GM12878 (cell line): Measurements from ENCODE around the gene IMMP2L. TPM values are rescaled to one million over a fixed set of nuclear protein-coding genes. Genes with fewer than 3 reads are reported as not detected.

Experiments
- ATAC-seq: fragments of 200-7000 bp; cut with Tn5 transposase; 3 replicates; pipeline ENCODE4 v1.9.1; 2020; ENCODE audit warnings: mild to moderate bottlenecking, moderate library complexity
- BruUV-seq: library from RNA; stranded (reverse); fragments of 400-500 nt; replicated peaks from 2 replicates; lab custom pipeline; 2021; lab: Mats Ljungman, UMichigan
- CTCF ChIA-PET: fragments of 300-600 bp; sonication (Branson Sonifier 250); formaldehyde crosslinking; extraction: SDS; loops from one replicate; lab custom pipeline; 2021; ENCODE audit warnings: inconsistent platforms; lab: Yijun Ruan, JAX
- POLR2A ChIA-PET: fragments of 350-600 bp; formaldehyde crosslinking; extraction: SDS; loops from one replicate; lab custom pipeline; 2021; ENCODE audit warnings: inconsistent platforms; lab: Charles Lee
- RAD21 ChIA-PET: fragments of 300-600 bp; sonication (Branson Sonifier 250); formaldehyde crosslinking; loops from one replicate; lab custom pipeline; 2023; ENCODE audit warnings: antibody characterized with exemption; ENCODE audit not compliant: unreplicated experiment; lab: Charles Lee
- SMC1A ChIA-PET: fragments of 300-600 bp; sonication (Branson Sonifier 250); formaldehyde crosslinking; loops from one replicate; lab custom pipeline; 2023; ENCODE audit not compliant: unreplicated experiment, uncharacterized antibody; lab: Charles Lee
- DNase-seq: peaks from one replicate; pipeline ENCODE4 v3.0.0-alpha.2; 2011; ENCODE audit warnings: low read depth, low spot score
- FAIRE-seq: peaks from 3 replicates; lab custom pipeline; 2011; peaks lifted over from hg19 to GRCh38; lab: Jason Lieb, UNC
- H2AFZ ChIP-seq: 2 replicates; pipeline ENCODE4 v1.6.0; 2011; ENCODE audit warnings: low read depth, low read length, control low read depth; ENCODE audit not compliant: control insufficient read depth
- H3K27ac ChIP-seq: 2 replicates; pipeline ENCODE4 v1.5.1; 2011; ENCODE audit warnings: control low read depth; ENCODE audit not compliant: control insufficient read depth, insufficient read depth
- H3K27me3 ChIP-seq, 2 experiments: replicated peaks in 1 of 2; 2 replicates each; pipeline versions ENCODE4 v1.6.0 to v1.6.1; 2011; ENCODE audit warnings: low read length in 1 of 2; ENCODE audit not compliant: control insufficient read depth in 2 of 2, insufficient read depth in 2 of 2
- H3K36me3 ChIP-seq, 2 experiments: 2 replicates each; pipeline ENCODE4 v1.5.1; 2011; ENCODE audit warnings: low read length in 1 of 2; ENCODE audit not compliant: control insufficient read depth in 2 of 2, insufficient read depth in 2 of 2
- H3K4me1 ChIP-seq: 2 replicates; pipeline ENCODE4 v1.6.1; 2011; ENCODE audit warnings: mild to moderate bottlenecking, low read length, moderate library complexity, mixed read lengths; ENCODE audit not compliant: control insufficient read depth, insufficient read depth
- H3K4me2 ChIP-seq: 2 replicates; pipeline ENCODE4 v1.6.0; 2011; ENCODE audit warnings: control low read depth; ENCODE audit not compliant: control insufficient read depth, insufficient read depth
- H3K4me3 ChIP-seq: fragments of 200-600 bp; sonication (generic); 2 replicates; pipeline ENCODE4 v1.5.1; 2016
- H3K79me2 ChIP-seq: 2 replicates; pipeline ENCODE4 v1.6.0; 2011; ENCODE audit warnings: low read length; ENCODE audit not compliant: control insufficient read depth, insufficient read depth
- H3K9ac ChIP-seq: 2 replicates; pipeline ENCODE4 v1.8.0; 2011; ENCODE audit warnings: low read length, control low read depth, mixed read lengths; ENCODE audit not compliant: control insufficient read depth, insufficient read depth
- H3K9me3 ChIP-seq: replicated peaks from 3 replicates; pipeline ENCODE4 v1.5.1; 2011; ENCODE audit warnings: mild to moderate bottlenecking, low read length; ENCODE audit not compliant: control insufficient read depth, insufficient read depth
- H4K20me1 ChIP-seq: 2 replicates; pipeline ENCODE4 v1.6.0; 2011; ENCODE audit not compliant: control insufficient read depth, insufficient read depth
- ATF2 ChIP-seq: IDR thresholded peaks from 2 replicates; pipeline ENCODE4 v1.6.1; 2012; ENCODE audit warnings: low read length, inconsistent platforms
- BCL11A ChIP-seq: IDR thresholded peaks from 2 replicates; pipeline ENCODE4 v1.6.1; 2011; ENCODE audit warnings: low read depth, low read length
- CBX5 ChIP-seq: sonication (generic); IDR thresholded peaks from 2 replicates; pipeline ENCODE4 v1.6.1; 2016; ENCODE audit warnings: low read depth, moderate library complexity, mild to moderate bottlenecking, inconsistent platforms
- CREM ChIP-seq: IDR thresholded peaks from 2 replicates; pipeline ENCODE4 v1.6.1; 2014; ENCODE audit warnings: antibody characterized with exemption, low read depth
- DPF2 ChIP-seq: fragments of 450-650 bp; IDR thresholded peaks from 2 replicates; pipeline ENCODE4 v1.6.1; 2017; ENCODE audit warnings: mild to moderate bottlenecking
- EP300 ChIP-seq, 2 experiments: fragments of 150-350 bp in 1 of 2; IDR thresholded peaks; 2 replicates each; pipeline ENCODE4 v1.6.1; 2011 to 2012; ENCODE audit warnings: low read depth in 2 of 2, low read length in 2 of 2, borderline replicate concordance in 1 of 2, improper control_type of control experiment in 1 of 2, inconsistent platforms in 1 of 2; ENCODE audit not compliant: control insufficient read depth in 1 of 2
- ETV6 ChIP-seq, 2 experiments: fragments of 450-650 bp in 1 of 2; IDR thresholded peaks in 1 of 2; conservative IDR thresholded peaks in 1 of 2; 2 replicates each; pipeline ENCODE4 v1.6.1; 2014; ENCODE audit warnings: antibody characterized with exemption in 1 of 2, borderline replicate concordance in 1 of 2, low read depth in 1 of 2, mild to moderate bottlenecking in 1 of 2, moderate library complexity in 1 of 2
- EZH2 ChIP-seq: IDR thresholded peaks from 2 replicates; pipeline ENCODE4 v1.6.1; 2012; ENCODE audit warnings: low read depth, mild to moderate bottlenecking, control low read depth, inconsistent platforms, low read length, borderline replicate concordance; ENCODE audit not compliant: control insufficient read depth
- JUNB ChIP-seq: IDR thresholded peaks from 2 replicates; pipeline ENCODE4 v1.6.1; 2016; ENCODE audit warnings: antibody characterized with exemption, mild to moderate bottlenecking
- MTA2 ChIP-seq: fragments of 450-650 bp; IDR thresholded peaks from 2 replicates; pipeline ENCODE4 v1.6.1; 2016; ENCODE audit warnings: low read depth, mild to moderate bottlenecking, moderate library complexity
- NBN ChIP-seq: fragments of 450-650 bp; IDR thresholded peaks from 2 replicates; pipeline ENCODE4 v1.6.1; 2016
- NFIC ChIP-seq: IDR thresholded peaks from 2 replicates; pipeline ENCODE4 v1.6.1; 2012; ENCODE audit warnings: low read depth, mild to moderate bottlenecking, inconsistent platforms, low read length, moderate library complexity
- PAX5 ChIP-seq: IDR thresholded peaks from 2 replicates; pipeline ENCODE4 v1.6.1; 2011; ENCODE audit warnings: low read depth, low read length, borderline replicate concordance
- PAX8 ChIP-seq: fragments of 450-650 bp; IDR thresholded peaks from 2 replicates; pipeline ENCODE4 v1.6.1; 2017; ENCODE audit warnings: mild to moderate bottlenecking, moderate library complexity
- RAD21 ChIP-seq: IDR thresholded peaks from 2 replicates; pipeline ENCODE4 v1.6.1; 2011; ENCODE audit warnings: mild to moderate bottlenecking, low read depth, low read length, moderate library complexity; ENCODE audit not compliant: insufficient read depth
- SREBF1 ChIP-seq: IDR thresholded peaks from 2 replicates; pipeline ENCODE4 v1.6.1; 2012; ENCODE audit warnings: mild to moderate bottlenecking, low read length
- SRF ChIP-seq, 2 experiments: IDR thresholded peaks; 2 replicates each; pipeline ENCODE4 v1.6.1; 2011; ENCODE audit warnings: low read depth in 2 of 2, low read length in 2 of 2, mild to moderate bottlenecking in 1 of 2, moderate library complexity in 1 of 2
- TBL1XR1 ChIP-seq: IDR thresholded peaks from 2 replicates; pipeline ENCODE4 v1.6.1; 2012; ENCODE audit warnings: low read depth, low read length, improper control_type of control experiment
- ZBTB40 ChIP-seq: fragments of 450-650 bp; IDR thresholded peaks from 2 replicates; pipeline ENCODE4 v1.6.1; 2016; ENCODE audit warnings: mild to moderate bottlenecking, moderate library complexity, borderline replicate concordance
- ZNF622 ChIP-seq: fragments of 450-650 bp; IDR thresholded peaks from 2 replicates; pipeline ENCODE4 v1.6.1; 2017; ENCODE audit warnings: mild to moderate bottlenecking, inconsistent platforms
- WGBS: methylation state at CpG from one replicate; pipeline ENCODE4 v1.1.6; 2016; ENCODE audit warnings: low lambda C conversion rate; ENCODE audit not compliant: insufficient replicate concordance, insufficient coverage; ENCODE audit errors: missing lambda C conversion rate; 5-methylcytosine and 5-hydroxymethylcytosine counted together
- in situ Hi-C: fragments of 300-500 bp; cut with MboI; formaldehyde crosslinking; loops from 9 replicates; pipeline ENCODE4 v1.14.3; 2018; ENCODE audit warnings: mixed read lengths
- intact Hi-C: fragments of 100-400 bp; cut with micrococcal nuclease; formaldehyde crosslinking; loops from one replicate; pipeline ENCODE4 v1.14.2; 2022; ENCODE audit not compliant: unreplicated experiment
- polyA plus RNA-seq, 11 experiments: library from polyadenylated mRNA; depleted of rRNA in 4 of 11; unstranded in 6 of 11; stranded (reverse) in 5 of 11; fragments of >200 nt; fragmentation: Nextera tagmentation in 4 of 11; fragmentation: Illumina TruSeq in 1 of 11; extraction: Ambion mirVana in 4 of 11; extraction: Trizol in 1 of 11; gene quantifications; 1 replicate in 1 of 11; 2 replicates in 10 of 11; pipeline versions ENCODE4 v1.2.1 to v1.2.3, GENCODE V29; 2011 to 2016; ENCODE audit warnings: inconsistent platforms in 2 of 11, missing spikeins in 2 of 11, low read depth in 1 of 11
- total RNA-seq, 4 experiments: library from RNA; depleted of rRNA in 3 of 4; stranded (reverse); fragments of >200 nt in 3 of 4; fragmentation: Illumina TruSeq in 1 of 4; extraction: Trizol in 1 of 4; gene quantifications; 2 replicates each; pipeline versions ENCODE4 v1.2.1 to v1.2.3, GENCODE V29; 2013 to 2021

Gene IMMP2L
- total and polyA plus RNA-seq, 10 of the 15 experiments (the other 5 are each of a cell fraction or from before 2014, with no cell fraction given), result 12.6 to 46.3 (median 19.6) TPM

- ATAC-seq, result peak; percentile 88
- Histone ChIP-seq H3K9ac (no peak overlapping the region), H3K27ac (peak overlapping the region; percentile 3; the same call in 1 of the 2 replicates), H2AFZ (no peak overlapping the region), H3K36me3 (no peaks in the 10 kb centered on the region), H3K79me2 (no peaks in the 10 kb centered on the region), H4K20me1 (no peaks in the 10 kb centered on the region), H3K9me3 (no peaks in the 10 kb centered on the region), H3K4me1 (peaks cover 25% of the 10 kb centered on the region), H3K27me3 (no peaks in the 10 kb centered on the region), H3K4me3 (peak overlapping the region; percentile 28; the same call in 1 of the 2 replicates), H3K4me2 (peak overlapping the region; percentile 46)
- CTCF ChIA-PET, result interaction anchor here (0.6 to 1.7 kb wide), 6 partner anchors 19 to 433 kb away, joined by 3 to 5 read pairs (median 4); no protein-coding TSS in a partner anchor
- 0% methylated on average over 2 of the region's 2 CpGs for WGBS
- BruUV-seq, result no TSS peak
- in situ Hi-C loops (no loop called here), intact Hi-C loops (loop anchor here (1.0 kb wide), 1 partner anchor 34 kb away; no protein-coding TSS in a partner anchor)
- POLR2A ChIA-PET, result interaction anchor here (0.6 to 1.8 kb wide), 3 partner anchors 32 to 444 kb away, joined by 3 to 4 read pairs (median 4); no protein-coding TSS in a partner anchor
- DNase-seq, result peak; percentile 40
- SMC1A ChIA-PET, result interaction anchor here (0.7 to 3.9 kb wide), 10 partner anchors 9 to 428 kb away, joined by 3 to 39 read pairs (median 3); partner anchors contain the start of gene IMMP2L
- no peak for FAIRE-seq
- RAD21 ChIA-PET, result interaction anchor here (1.1 to 1.7 kb wide), 3 partner anchors 19 to 32 kb away, joined by 3 to 5 read pairs (median 3); no protein-coding TSS in a partner anchor
- TF ChIP-seq EP300 (IDR thresholded peaks at IDR 0.05; ENCODE audit: borderline replicate concordance in 1 of 2, control insufficient read depth in 1 of 2, low read depth in 2 of 2, low read length in 2 of 2) (peak; percentile 49 to 72; a peak in 2 of 4 replicates), SRF (IDR thresholded peaks at IDR 0.05; ENCODE audit: low read depth in 2 of 2, low read length in 2 of 2) (no peak), MTA2 (peak; percentile 46; the same call in 1 of the 2 replicates), NBN (0 out of 2 replicates have a peak, but pooled peaks have one; percentile 15), CREM (peak; percentile 29; the same call in 1 of the 2 replicates), ZBTB40 (no peak), CBX5 (no peak), JUNB (no peak), ETV6 (conservative IDR thresholded peaks at IDR 0.05 in 1 of 2, IDR thresholded peaks at IDR 0.05 in 1 of 2; ENCODE audit: borderline replicate concordance in 1 of 2, low read depth in 1 of 2) (no peak), TBL1XR1 (no peak), PAX5 (0 out of 2 replicates have a peak, but pooled peaks have one; percentile 32), ATF2 (peak; percentile 73), RAD21 (peak; percentile 25; the same call in 1 of the 2 replicates), NFIC (peak; percentile 45; the same call in 1 of the 2 replicates), ZNF622 (no peak), BCL11A (peak; percentile 42; the same call in 1 of the 2 replicates), SREBF1 (no peak), EZH2 (no peak), PAX8 (no peak), DPF2 (peak; percentile 16; the same call in 1 of the 2 replicates)
Measured at GRCh38 chr7:111527545-111527944, 34.7 kb downstream of the IMMP2L start.
